OCI-LY7 (cell line): ENCODE measurements around the gene ARHGAP42. TPM values are rescaled to one million over a fixed set of nuclear protein-coding genes. Genes with fewer than 3 reads are reported as not detected.

Experiments used
- BruUV-seq: library from RNA; stranded (reverse); fragments of 400-500 nt; replicated peaks from 2 replicates; lab custom pipeline; 2021; lab: Mats Ljungman, UMichigan
- CTCF ChIA-PET: fragments of 300-600 bp; sonication (Branson Sonifier 250); formaldehyde crosslinking; loops from one replicate; lab custom pipeline; 2022; ENCODE audit warnings: antibody characterized with exemption; ENCODE audit not compliant: unreplicated experiment; lab: Charles Lee
- POLR2A ChIA-PET: fragments of 300-600 bp; sonication (Branson Sonifier 250); formaldehyde crosslinking; loops from one replicate; lab custom pipeline; 2022; ENCODE audit warnings: antibody characterized with exemption; lab: Charles Lee
- DNase-seq: peaks from one replicate; pipeline ENCODE4 v3.0.0-alpha.2; 2015; ENCODE audit warnings: low spot score
- H2AFZ ChIP-seq: fragments of 200-600 bp; sonication (generic), shearing (Covaris generic); 2 replicates; pipeline ENCODE4 v1.6.1; 2014; ENCODE audit warnings: mild to moderate bottlenecking, antibody characterized with exemption, low read length, moderate library complexity
- H3K27ac ChIP-seq: fragments of 200-600 bp; sonication (generic); 2 replicates; pipeline ENCODE4 v1.5.1; 2014; ENCODE audit warnings: mixed run types, low read depth, mild to moderate bottlenecking, moderate library complexity, low read length, inconsistent platforms; ENCODE audit not compliant: poor library complexity, severe bottlenecking
- H3K36me3 ChIP-seq: fragments of 200-600 bp; sonication (generic); 2 replicates; pipeline ENCODE4 v1.6.1; 2014; ENCODE audit warnings: mild to moderate bottlenecking, antibody characterized with exemption, low read length, moderate library complexity, mixed read lengths; ENCODE audit not compliant: insufficient read depth
- H3K4me1 ChIP-seq: fragments of 200-600 bp; sonication (generic); 2 replicates; pipeline ENCODE4 v1.5.1; 2014; ENCODE audit warnings: mild to moderate bottlenecking, low read length; ENCODE audit not compliant: insufficient read depth, poor library complexity, severe bottlenecking
- H3K4me2 ChIP-seq: fragments of 200-600 bp; sonication (generic); 2 replicates; pipeline ENCODE4 v1.6.1; 2014; ENCODE audit warnings: mild to moderate bottlenecking, low read length
- H3K4me3 ChIP-seq: fragments of 200-600 bp; sonication (generic); 2 replicates; pipeline ENCODE4 v1.5.1; 2014; ENCODE audit warnings: mild to moderate bottlenecking, low read depth, low read length; ENCODE audit not compliant: poor library complexity, severe bottlenecking
- H3K79me2 ChIP-seq: fragments of 200-600 bp; sonication (generic); 2 replicates; pipeline ENCODE4 v1.6.1; 2016; ENCODE audit warnings: low read depth, mild to moderate bottlenecking, low read length, moderate library complexity, mixed read lengths; ENCODE audit not compliant: insufficient read depth
- H3K9me2 ChIP-seq: fragments of 200-600 bp; sonication (generic); 2 replicates; pipeline ENCODE4 v1.6.1; 2016; ENCODE audit warnings: mild to moderate bottlenecking, low read length, mixed read lengths; ENCODE audit not compliant: insufficient read depth
- H3K9me3 ChIP-seq: fragments of 200-600 bp; sonication (generic); 2 replicates; pipeline ENCODE4 v1.6.1; 2014; ENCODE audit warnings: mild to moderate bottlenecking, mixed run types, low read length, mixed read lengths
- H4K20me1 ChIP-seq: fragments of 200-600 bp; sonication (generic); 2 replicates; pipeline ENCODE4 v1.6.1; 2014; ENCODE audit warnings: mild to moderate bottlenecking, antibody characterized with exemption, low read length, moderate library complexity, mixed read lengths; ENCODE audit not compliant: insufficient read depth
- CTCF ChIP-seq: fragments of 200-600 bp; sonication (generic); conservative IDR thresholded peaks from 2 replicates; pipeline ENCODE4 v1.5.1; 2014; ENCODE audit warnings: mild to moderate bottlenecking, antibody characterized with exemption, low read length, moderate library complexity, mixed read lengths
- EZH2phosphoT487 ChIP-seq: fragments of 200-600 bp; sonication (generic); IDR thresholded peaks from 2 replicates; pipeline ENCODE4 v1.6.1; 2018; ENCODE audit warnings: low read depth, borderline replicate concordance, mild to moderate bottlenecking, mixed run types, antibody characterized with exemption, low read length, moderate library complexity, mixed read lengths
- intact Hi-C: fragments of 100-400 bp; cut with micrococcal nuclease; formaldehyde crosslinking; loops from one replicate; pipeline ENCODE4 v1.10.0; 2022; ENCODE audit not compliant: unreplicated experiment
- total RNA-seq, 2 experiments: library from RNA; depleted of rRNA in 1 of 2; stranded (reverse); fragments of >200 nt in 1 of 2; shearing (Covaris generic) in 1 of 2; gene quantifications; 2 replicates each; pipeline ENCODE4 v1.2.3, GENCODE V29; 2014 to 2022

ARHGAP42 gene
- total RNA-seq, 2 experiments from 2014 or later, result not detected

GRCh38 chr11:100808904-100809491, 121.9 kb downstream of the ARHGAP42 start:
- H4K20me1 ChIP-seq, result no peaks in the 10 kb centered on the region
- TF ChIP-seq EZH2phosphoT487 (no peak), CTCF (no peak)
- H2AFZ ChIP-seq, result no peak overlapping the region
- H3K9me2 ChIP-seq, result no peaks in the 10 kb centered on the region
- no peaks in the 10 kb centered on the region for H3K9me3 ChIP-seq
- DNase-seq, result no peak
- ChIA-PET POLR2A (no interaction called here), CTCF (no interaction called here)
- H3K79me2 ChIP-seq, result no peaks in the 10 kb centered on the region
- no peaks in the 10 kb centered on the region for H3K4me1 ChIP-seq
- H3K4me3 ChIP-seq, result no peak overlapping the region
- H3K4me2 ChIP-seq, result no peak overlapping the region
- BruUV-seq, result no TSS peak
- no peak overlapping the region for H3K27ac ChIP-seq
- intact Hi-C loops, result no loop called here
- no peaks in the 10 kb centered on the region for H3K36me3 ChIP-seq

- Histone ChIP-seq H3K4me3 (no peak overlapping the region), H3K36me3 (no peaks in the 10 kb centered on the region), H3K4me2 (no peak overlapping the region), H3K79me2 (no peaks in the 10 kb centered on the region), H4K20me1 (no peaks in the 10 kb centered on the region), H3K9me3 (no peaks in the 10 kb centered on the region), H2AFZ (no peak overlapping the region), H3K9me2 (no peaks in the 10 kb centered on the region), H3K4me1 (no peaks in the 10 kb centered on the region), H3K27ac (no peak overlapping the region)
- TF ChIP-seq CTCF, result no peak
- ChIA-PET POLR2A (no interaction called here), CTCF (no interaction called here)
- BruUV-seq, result no TSS peak
- intact Hi-C loops, result no loop called here
- no peak for DNase-seq
These were observed 123.1 kb downstream of the ARHGAP42 start for GRCh38 chr11:100810146-100810545.

- H3K79me2 ChIP-seq, result no peaks in the 10 kb centered on the region
- TF ChIP-seq EZH2phosphoT487 (no peak), CTCF (no peak)
- H3K36me3 ChIP-seq, result no peaks in the 10 kb centered on the region
- H3K9me3 ChIP-seq, result no peaks in the 10 kb centered on the region
- H3K4me1 ChIP-seq, result no peaks in the 10 kb centered on the region
- intact Hi-C loops, result no loop called here
- no peaks in the 10 kb centered on the region for H3K9me2 ChIP-seq
- no peak overlapping the region for H2AFZ ChIP-seq
- CTCF ChIA-PET, result no interaction called here
- H3K4me2 ChIP-seq, result no peak overlapping the region
- no peak for DNase-seq
- no peaks in the 10 kb centered on the region for H4K20me1 ChIP-seq
- no peak overlapping the region for H3K27ac ChIP-seq
- POLR2A ChIA-PET, result no interaction called here
- BruUV-seq, result no TSS peak
- H3K4me3 ChIP-seq, result no peak overlapping the region
These were observed 123.6 kb downstream of the ARHGAP42 start for GRCh38 chr11:100810666-100811065.
